ENCODE measurements around the gene TFDP2.
"Not testable (repeated sequence)": the region's sequence is repeated elsewhere in the genome, so short reads cannot be mapped to it uniquely, and the experiment has no call there.

Gene TFDP2

GRCh38 chr3:141942006-141942405 lies 207.3 kb downstream of the TFDP2 start:
- H3K27me3 ChIP-seq (ENCODE audit: low read depth): no peaks in the 10 kb centered on the region
- H3K4me1 ChIP-seq: no peaks in the 10 kb centered on the region
- H3K4me3 ChIP-seq: no peak overlapping the region
- no peak for DNase-seq (ENCODE audit: low spot score in 2 of 2)
- in situ Hi-C loops (cut with MboI; ENCODE audit: low sequenced_read_pairs): no loop called here
- no peaks in the 10 kb centered on the region for H3K36me3 ChIP-seq (replicated peaks)
- no peaks in the 10 kb centered on the region for H3K9me3 ChIP-seq

GRCh38 chr3:141941093-141941492 lies 208.3 kb downstream of the TFDP2 start:
- no peaks in the 10 kb centered on the region for H3K9me3 ChIP-seq
- no peaks in the 10 kb centered on the region for H3K4me1 ChIP-seq
- no peaks in the 10 kb centered on the region for H3K36me3 ChIP-seq (replicated peaks)
- no peak for DNase-seq (ENCODE audit: low spot score in 2 of 2)
- in situ Hi-C loops (cut with MboI; ENCODE audit: low sequenced_read_pairs): no loop called here
- no peaks in the 10 kb centered on the region for H3K27me3 ChIP-seq (ENCODE audit: low read depth)
- H3K4me3 ChIP-seq: no peak overlapping the region

GRCh38 chr3:141940194-141940776 lies 209.1 kb downstream of the TFDP2 start:
- in situ Hi-C loops (cut with MboI; ENCODE audit: low sequenced_read_pairs): no loop called here
- Histone ChIP-seq H3K4me1 (no peaks in the 10 kb centered on the region), H3K4me3 (no peak overlapping the region), H3K9me3 (no peaks in the 10 kb centered on the region), H3K36me3 (replicated peaks) (no peaks in the 10 kb centered on the region), H3K27me3 (ENCODE audit: low read depth) (no peaks in the 10 kb centered on the region)
- peak in 1 of 2 experiments; percentile 76 for DNase-seq (ENCODE audit: low spot score in 2 of 2)

GRCh38 chr3:141939759-141940158 lies 209.6 kb downstream of the TFDP2 start:
- in situ Hi-C loops (cut with MboI; ENCODE audit: low sequenced_read_pairs): no loop called here
- H3K9me3 ChIP-seq: no peaks in the 10 kb centered on the region
- no peaks in the 10 kb centered on the region for H3K36me3 ChIP-seq (replicated peaks)
- no peaks in the 10 kb centered on the region for H3K27me3 ChIP-seq (ENCODE audit: low read depth)
- H3K4me3 ChIP-seq: no peak overlapping the region
- DNase-seq (ENCODE audit: low spot score in 2 of 2): no peak
- H3K4me1 ChIP-seq: no peaks in the 10 kb centered on the region

GRCh38 chr3:141938011-141938500 lies 211.3 kb downstream of the TFDP2 start:
- Histone ChIP-seq H3K36me3 (replicated peaks) (no peaks in the 10 kb centered on the region), H3K4me3 (no peak overlapping the region), H3K9me3 (no peaks in the 10 kb centered on the region), H3K27me3 (ENCODE audit: low read depth) (no peaks in the 10 kb centered on the region), H3K4me1 (no peaks in the 10 kb centered on the region)
- DNase-seq (ENCODE audit: low spot score in 2 of 2): no peak
- in situ Hi-C loops (cut with MboI; ENCODE audit: low sequenced_read_pairs): no loop called here

- in situ Hi-C loops (cut with MboI; ENCODE audit: low sequenced_read_pairs): no loop called here
- no peaks in the 10 kb centered on the region for H3K27me3 ChIP-seq (ENCODE audit: low read depth)
- DNase-seq (ENCODE audit: low spot score in 2 of 2): no peak
- H3K36me3 ChIP-seq (replicated peaks): no peaks in the 10 kb centered on the region
- H3K4me1 ChIP-seq: no peaks in the 10 kb centered on the region
- H3K9me3 ChIP-seq: no peaks in the 10 kb centered on the region
- no peak overlapping the region for H3K4me3 ChIP-seq
These were observed 215.0 kb downstream of the TFDP2 start for GRCh38 chr3:141934354-141934753.

- H3K9me3 ChIP-seq: no peaks in the 10 kb centered on the region
- no peaks in the 10 kb centered on the region for H3K4me1 ChIP-seq
- H3K27me3 ChIP-seq (ENCODE audit: low read depth): no peaks in the 10 kb centered on the region
- no peaks in the 10 kb centered on the region for H3K36me3 ChIP-seq (replicated peaks)
- in situ Hi-C loops (cut with MboI; ENCODE audit: low sequenced_read_pairs): no loop called here
- DNase-seq (ENCODE audit: low spot score in 2 of 2): no peak
- no peak overlapping the region for H3K4me3 ChIP-seq
These were observed 215.7 kb downstream of the TFDP2 start for GRCh38 chr3:141933421-141934300.

- Histone ChIP-seq H3K4me3 (no peak overlapping the region), H3K9me3 (no peaks in the 10 kb centered on the region), H3K4me1 (no peaks in the 10 kb centered on the region), H3K27me3 (ENCODE audit: low read depth) (no peaks in the 10 kb centered on the region), H3K36me3 (replicated peaks) (no peaks in the 10 kb centered on the region)
- in situ Hi-C loops (cut with MboI; ENCODE audit: low sequenced_read_pairs): no loop called here
- DNase-seq (ENCODE audit: low spot score in 2 of 2): no peak
These were observed 218.5 kb downstream of the TFDP2 start for GRCh38 chr3:141930801-141931200.

GRCh38 chr3:141929341-141929995 lies 219.9 kb downstream of the TFDP2 start:
- H3K36me3 ChIP-seq (replicated peaks): peaks cover 5% of the 10 kb centered on the region; the same call in 1 of the 2 replicates
- H3K27me3 ChIP-seq (ENCODE audit: low read depth): no peaks in the 10 kb centered on the region
- no peaks in the 10 kb centered on the region for H3K4me1 ChIP-seq
- H3K4me3 ChIP-seq: no peak overlapping the region
- no peak for DNase-seq (ENCODE audit: low spot score in 2 of 2)
- H3K9me3 ChIP-seq: no peaks in the 10 kb centered on the region
- in situ Hi-C loops (cut with MboI; ENCODE audit: low sequenced_read_pairs): no loop called here

- Histone ChIP-seq H3K27me3 (ENCODE audit: low read depth) (no peaks in the 10 kb centered on the region), H3K9me3 (no peaks in the 10 kb centered on the region), H3K36me3 (replicated peaks) (peaks cover 8% of the 10 kb centered on the region), H3K4me3 (no peak overlapping the region), H3K4me1 (no peaks in the 10 kb centered on the region)
- in situ Hi-C loops (cut with MboI; ENCODE audit: low sequenced_read_pairs): no loop called here
- no peak for DNase-seq (ENCODE audit: low spot score in 2 of 2)
These were observed 220.6 kb downstream of the TFDP2 start for GRCh38 chr3:141928631-141929270.

GRCh38 chr3:141926929-141927328 lies 222.4 kb downstream of the TFDP2 start:
- Histone ChIP-seq H3K27me3 (ENCODE audit: low read depth) (no peaks in the 10 kb centered on the region), H3K4me1 (no peaks in the 10 kb centered on the region), H3K4me3 (no peak overlapping the region), H3K9me3 (no peaks in the 10 kb centered on the region), H3K36me3 (replicated peaks) (peaks cover 14% of the 10 kb centered on the region)
- in situ Hi-C loops (cut with MboI; ENCODE audit: low sequenced_read_pairs): no loop called here
- DNase-seq (ENCODE audit: low spot score in 2 of 2): no peak

- DNase-seq (ENCODE audit: low spot score in 2 of 2): not testable (repeated sequence)
- H3K36me3 ChIP-seq (replicated peaks): peaks cover 23% of the 10 kb centered on the region
These were observed 223.7 kb downstream of the TFDP2 start for GRCh38 chr3:141925677-141926076.

GRCh38 chr3:141921316-141921715 lies 228.0 kb downstream of the TFDP2 start:
- peaks cover 45% of the 10 kb centered on the region for H3K36me3 ChIP-seq (replicated peaks)
- H3K4me1 ChIP-seq: no peaks in the 10 kb centered on the region
- no peaks in the 10 kb centered on the region for H3K27me3 ChIP-seq (ENCODE audit: low read depth)
- no peaks in the 10 kb centered on the region for H3K9me3 ChIP-seq
- H3K4me3 ChIP-seq: no peak overlapping the region
- DNase-seq (ENCODE audit: low spot score in 2 of 2): no peak
- in situ Hi-C loops (cut with MboI; ENCODE audit: low sequenced_read_pairs): no loop called here

More at GRCh38 chr3:141925677-141926076, 223.7 kb downstream of the TFDP2 start:
- in situ Hi-C loops (cut with MboI; ENCODE audit: low sequenced_read_pairs); H3K9me3 ChIP-seq; H3K4me3 ChIP-seq; H3K27me3 ChIP-seq (ENCODE audit: low read depth); H3K4me1 ChIP-seq: not testable (repeated sequence)

Data from HAP-1 (cell line).